GM21619 (cell line): ENCODE measurements around the gene ZNF385B.

Experiments
- ATAC-seq: cut with Tn5 transposase; IDR thresholded peaks from one replicate; pipeline ENCODE4 v1.9.1; 2021; ENCODE audit not compliant: unreplicated experiment

Gene ZNF385B

DNA sequence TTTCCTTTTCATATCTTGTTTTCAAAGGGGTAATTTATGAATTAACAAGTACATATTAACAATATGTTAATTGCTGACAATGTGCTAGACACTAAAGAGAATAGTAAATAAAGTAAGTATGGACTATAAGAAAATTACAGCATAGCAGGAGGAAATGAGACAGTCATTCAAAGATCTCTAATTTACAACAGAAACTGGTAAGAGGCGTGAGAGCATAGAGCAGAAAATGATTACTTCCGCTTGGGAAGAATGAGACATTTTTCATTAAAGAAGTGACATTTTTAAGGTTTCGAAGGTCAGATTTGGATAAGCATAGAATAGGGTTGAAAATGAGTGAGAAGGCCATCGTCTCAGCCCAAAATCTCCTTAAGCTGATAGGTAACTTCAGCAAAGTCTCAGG lies 412.4 kb downstream of the ZNF385B start:
- peak; percentile 85 for ATAC-seq

GRCh38 chr2:179447839-179448447 lies 413.5 kb downstream of the ZNF385B start:
- ATAC-seq = no peak

GRCh38 chr2:179447421-179447820 lies 414.0 kb downstream of the ZNF385B start:
- no peak for ATAC-seq

DNA sequence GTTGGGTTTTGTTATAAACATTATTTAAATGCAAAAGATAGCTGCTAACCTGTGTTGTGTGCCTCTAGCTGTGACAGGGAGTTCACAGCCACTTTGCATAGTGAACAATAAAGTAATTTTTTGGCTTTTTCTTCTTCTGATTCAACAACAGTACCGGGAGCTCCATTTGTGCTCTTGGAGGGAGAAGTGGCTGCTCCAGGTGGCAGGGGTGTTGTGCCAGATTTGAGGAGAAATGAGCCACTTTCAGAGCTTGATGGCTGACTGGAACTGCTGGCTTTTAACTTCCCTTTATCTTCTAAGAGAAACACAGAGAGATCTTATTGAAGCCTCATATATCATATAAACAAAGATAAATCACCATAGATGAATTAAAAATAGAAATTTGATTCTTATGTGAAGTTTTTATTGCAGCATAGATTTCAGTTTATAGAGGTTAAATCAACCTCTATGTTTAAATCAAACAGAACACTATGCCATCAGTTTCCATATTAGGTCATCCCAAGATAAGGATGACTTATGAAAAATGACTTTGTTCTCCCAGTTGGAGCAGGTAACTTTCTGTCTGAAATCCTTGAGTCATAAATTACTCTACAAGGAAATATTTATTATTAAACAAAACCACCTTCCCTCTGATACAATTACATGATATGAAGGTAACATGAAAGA lies 414.8 kb downstream of the ZNF385B start:
- no peak for ATAC-seq

DNA sequence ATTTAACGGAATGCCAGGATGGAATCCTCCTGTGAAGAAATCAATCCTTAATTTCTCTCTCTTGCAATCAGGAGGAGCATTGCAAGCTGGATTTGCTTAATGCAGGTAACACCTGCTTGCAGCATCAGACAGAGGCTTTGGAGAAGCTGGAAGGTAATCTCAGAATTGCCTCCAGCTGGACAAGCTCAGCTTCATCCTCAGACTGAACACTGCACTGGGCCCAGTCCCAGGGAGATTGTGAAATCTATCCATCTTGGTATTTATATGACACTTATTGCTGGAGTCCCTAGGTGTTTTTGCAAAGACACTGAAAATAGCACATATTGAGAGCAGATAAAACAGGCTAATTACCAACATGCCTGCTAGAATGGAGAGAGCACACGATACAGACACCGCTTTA lies 417.4 kb downstream of the ZNF385B start:
- ATAC-seq = no peak

DNA sequence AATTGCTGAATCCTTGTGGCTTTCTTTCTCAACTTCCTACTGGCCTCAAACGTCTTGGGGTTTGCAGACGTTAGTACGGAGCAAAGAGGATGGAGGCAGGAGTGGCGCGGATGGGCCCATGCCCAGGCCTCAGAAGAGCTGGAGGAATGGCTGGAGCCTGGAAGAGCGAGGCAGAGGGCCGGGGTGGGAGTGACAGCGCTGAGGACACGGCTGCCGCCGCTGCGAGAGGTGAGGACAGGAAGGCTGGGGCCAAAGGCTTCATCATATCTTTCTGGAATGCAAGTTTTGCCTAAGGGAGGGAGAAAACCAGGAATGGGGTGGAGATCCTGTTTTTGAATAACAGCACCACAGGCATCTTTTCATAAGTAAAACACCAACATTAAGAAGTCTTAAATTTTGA lies 418.2 kb downstream of the ZNF385B start:
- ATAC-seq = no peak

DNA sequence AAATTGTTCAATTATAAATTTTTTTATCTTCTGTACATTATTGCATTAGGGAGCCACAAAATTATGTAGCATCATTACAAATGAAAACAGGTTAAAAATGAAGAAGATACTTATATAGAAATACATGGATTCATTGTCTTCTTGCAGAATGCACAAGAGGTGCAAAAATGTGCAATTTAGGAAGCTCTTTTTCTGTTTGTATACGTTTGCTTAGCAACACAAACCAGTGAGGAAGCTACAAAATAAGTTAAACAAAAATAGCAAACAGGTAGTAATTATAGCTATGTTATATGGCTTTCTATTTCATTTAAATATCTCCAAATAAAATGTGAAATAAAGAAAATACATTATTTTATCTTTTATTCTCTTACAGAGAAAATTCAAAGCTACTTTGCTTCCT lies 419.2 kb downstream of the ZNF385B start:
- no peak for ATAC-seq

GRCh38 chr2:179441551-179441950 lies 419.9 kb downstream of the ZNF385B start:
- ATAC-seq = no peak

DNA sequence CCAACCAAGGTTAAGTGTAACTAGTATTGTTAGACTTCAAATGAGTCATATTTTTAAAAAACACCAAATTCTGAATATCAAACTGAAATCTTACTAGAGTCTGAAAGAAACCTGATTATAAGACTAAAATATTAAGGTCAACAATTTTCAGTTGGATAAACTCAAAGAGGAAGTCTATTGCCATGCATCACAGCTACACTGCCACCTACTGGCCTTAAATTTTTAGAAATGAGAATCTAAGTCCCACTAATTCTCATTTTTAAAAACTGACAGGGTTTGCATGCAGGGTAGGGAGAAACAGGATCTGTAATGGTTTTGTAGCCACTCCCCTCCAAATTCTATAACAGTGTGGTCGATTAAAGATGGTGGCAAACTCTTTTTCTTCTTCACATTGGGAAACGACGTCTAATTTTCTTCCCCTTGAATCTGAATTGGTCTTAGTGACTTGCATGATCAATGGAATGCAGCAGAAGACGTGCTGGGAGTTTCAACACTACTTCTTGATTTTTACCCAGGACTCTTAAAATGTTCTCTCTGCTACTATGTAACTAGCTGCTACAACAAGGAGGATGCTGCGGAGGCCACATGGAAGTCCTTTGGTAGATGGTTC lies 420.7 kb downstream of the ZNF385B start:
- peak; percentile 50 for ATAC-seq

- no peak for ATAC-seq
Observed at GRCh38 chr2:179438654-179439053, 422.8 kb downstream of the ZNF385B start.

GRCh38 chr2:179437430-179437829 lies 424.0 kb downstream of the ZNF385B start:
- ATAC-seq = no peak

GRCh38 chr2:179435566-179435965 lies 425.8 kb downstream of the ZNF385B start:
- ATAC-seq = no peak

GRCh38 chr2:179435000-179435399 lies 426.4 kb downstream of the ZNF385B start:
- ATAC-seq = no peak

GRCh38 chr2:179434357-179434756 lies 427.1 kb downstream of the ZNF385B start:
- ATAC-seq = no peak

- no peak for ATAC-seq
Observed at GRCh38 chr2:179432751-179433150, 428.7 kb downstream of the ZNF385B start.

GRCh38 chr2:179429597-179429996 lies 431.8 kb downstream of the ZNF385B start:
- ATAC-seq = no peak

- no peak for ATAC-seq
Observed at GRCh38 chr2:179429060-179429471, 432.3 kb downstream of the ZNF385B start.

- no peak for ATAC-seq
Observed at GRCh38 chr2:179428649-179429048, 432.8 kb downstream of the ZNF385B start.

- no peak for ATAC-seq
Observed at GRCh38 chr2:179427065-179427464, 434.3 kb downstream of the ZNF385B start.

DNA sequence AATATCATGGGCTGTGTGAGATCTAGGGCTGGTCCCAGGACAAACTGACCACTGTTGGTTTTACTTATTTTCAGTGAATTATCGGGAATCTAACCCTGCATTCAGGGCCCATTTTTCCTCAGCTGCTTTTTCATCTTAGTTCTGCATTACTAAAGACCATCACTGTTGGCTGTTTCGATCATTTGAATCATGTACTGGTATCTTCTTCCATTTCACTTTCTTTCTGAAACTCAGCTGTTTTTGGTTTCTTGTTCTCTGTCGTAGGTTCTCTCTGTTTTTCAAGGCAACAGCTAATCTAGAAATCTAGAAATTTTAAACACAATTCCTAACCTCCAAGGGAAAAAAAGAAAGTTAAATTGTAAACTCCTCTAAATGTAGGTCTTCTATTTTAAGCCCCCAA lies 436.8 kb downstream of the ZNF385B start:
- no peak for ATAC-seq

DNA sequence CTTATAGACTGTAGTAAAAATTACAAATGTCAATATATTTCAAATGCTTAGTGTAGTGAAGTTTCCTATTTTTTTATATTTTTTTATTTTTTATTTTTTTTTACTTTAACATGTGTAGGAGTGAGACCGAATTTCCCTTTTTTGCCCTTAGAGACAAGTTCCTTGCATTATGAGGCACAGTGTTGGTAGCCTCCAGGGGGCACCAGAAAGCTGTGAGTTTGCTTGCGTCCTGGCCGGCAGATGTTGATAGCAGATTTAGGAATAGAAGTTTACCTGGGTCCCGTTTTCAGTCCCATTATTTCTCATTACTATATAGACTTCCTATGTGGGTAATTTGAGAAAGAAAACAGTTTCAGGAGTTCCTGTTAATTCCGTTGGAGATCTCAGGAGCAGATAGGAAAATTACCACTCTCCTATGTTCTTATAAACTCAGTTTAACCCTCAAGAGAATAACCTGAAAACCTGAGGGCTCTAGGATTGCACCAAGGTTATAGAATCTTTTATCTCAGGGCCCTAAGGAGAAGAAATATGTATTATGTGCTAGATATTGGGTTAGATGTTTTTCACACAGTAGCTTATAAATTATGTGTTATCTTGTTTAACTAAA lies 439.3 kb downstream of the ZNF385B start:
- peak; percentile 76 for ATAC-seq

DNA sequence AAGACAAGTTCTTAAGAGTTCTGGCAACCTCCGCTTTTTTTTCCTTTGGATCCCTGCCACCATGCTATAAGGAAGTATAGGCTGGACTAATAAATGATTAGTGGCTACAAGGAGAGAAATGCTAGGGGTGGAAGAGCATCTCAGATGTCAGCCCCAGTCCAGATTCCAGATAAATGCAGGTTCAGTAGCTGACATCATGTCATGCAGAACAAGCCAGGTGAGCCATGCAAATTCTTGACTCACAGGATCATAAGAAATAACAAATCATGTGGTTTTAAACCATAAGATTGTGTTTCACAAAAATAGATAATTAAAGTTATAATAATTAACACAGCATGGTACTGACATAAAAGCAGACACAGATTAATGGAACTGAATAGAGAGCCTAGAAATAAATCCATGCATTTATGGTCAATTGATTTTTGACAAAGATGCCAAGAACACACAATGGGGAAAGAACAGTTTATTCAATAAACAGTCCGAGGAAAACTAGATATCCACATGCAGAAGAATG lies 443.9 kb downstream of the ZNF385B start:
- no peak for ATAC-seq
